Measurements from ENCODE around the gene JPH4. TPM values are rescaled to one million over a fixed set of nuclear protein-coding genes. Genes with fewer than 3 reads are reported as not detected.

JPH4 gene
- total RNA-seq, 1 experiment from 2014 or later: not detected

GRCh38 chr14:23582906-23583760 is 4.5 kb upstream of the JPH4 start:
- intact Hi-C loops (cut with micrococcal nuclease): no loop called here
- Mint-ChIP-seq H3K27me3 (ENCODE audit: insufficient read depth, unreplicated experiment) (peaks cover 14% of the 10 kb centered on the region), H3K4me1 (ENCODE audit: insufficient read depth, unreplicated experiment) (no peaks in the 10 kb centered on the region), H3K9me3 (ENCODE audit: unreplicated experiment) (no peaks in the 10 kb centered on the region), H3K4me3 (ENCODE audit: unreplicated experiment) (no peak overlapping the region), H3K36me3 (ENCODE audit: insufficient read depth, unreplicated experiment) (no peaks in the 10 kb centered on the region), H3K27ac (ENCODE audit: low read depth, unreplicated experiment) (no peak overlapping the region)
- CTCF ChIA-PET: interaction anchor here (0.6 to 1.8 kb wide), 8 partner anchors 15 to 326 kb away, joined by 3 to 6 read pairs (median 3); no protein-coding TSS in a partner anchor
- no TSS peak for BruUV-seq (replicated peaks)
- TF ChIP-seq CTCF (IDR thresholded peaks at IDR 0.05; ENCODE audit: unreplicated experiment): no peak
- POLR2A ChIA-PET: no interaction called here
- DNase-seq (ENCODE audit: unreplicated experiment): no peak

GRCh38 chr14:23580948-23581281 is 2.3 kb upstream of the JPH4 start:
- H3K27ac Mint-ChIP-seq (ENCODE audit: low read depth, unreplicated experiment): no peak overlapping the region
- ChIA-PET CTCF (interaction anchor here (1.1 to 2.6 kb wide), 4 partner anchors 8 to 329 kb away, joined by 3 to 10 read pairs (median 5); no protein-coding TSS in a partner anchor), POLR2A (no interaction called here)
- H3K27me3 Mint-ChIP-seq (ENCODE audit: insufficient read depth, unreplicated experiment): peaks cover 30% of the 10 kb centered on the region
- no peaks in the 10 kb centered on the region for H3K4me1 Mint-ChIP-seq (ENCODE audit: insufficient read depth, unreplicated experiment)
- TF ChIP-seq CTCF (IDR thresholded peaks at IDR 0.05; ENCODE audit: unreplicated experiment): no peak
- no peak overlapping the region for H3K4me3 Mint-ChIP-seq (ENCODE audit: unreplicated experiment)
- BruUV-seq (replicated peaks): no TSS peak
- no peaks in the 10 kb centered on the region for H3K9me3 Mint-ChIP-seq (ENCODE audit: unreplicated experiment)
- no peaks in the 10 kb centered on the region for H3K36me3 Mint-ChIP-seq (ENCODE audit: insufficient read depth, unreplicated experiment)
- intact Hi-C loops (cut with micrococcal nuclease): no loop called here
- DNase-seq (ENCODE audit: unreplicated experiment): no peak

GRCh38 chr14:23580152-23580926 is 1.7 kb upstream of the JPH4 start:
- no TSS peak for BruUV-seq (replicated peaks)
- no peaks in the 10 kb centered on the region for H3K36me3 Mint-ChIP-seq (ENCODE audit: insufficient read depth, unreplicated experiment)
- peaks cover 30% of the 10 kb centered on the region for H3K27me3 Mint-ChIP-seq (ENCODE audit: insufficient read depth, unreplicated experiment)
- DNase-seq (ENCODE audit: unreplicated experiment): no peak
- H3K4me1 Mint-ChIP-seq (ENCODE audit: insufficient read depth, unreplicated experiment): no peaks in the 10 kb centered on the region
- H3K27ac Mint-ChIP-seq (ENCODE audit: low read depth, unreplicated experiment): no peak overlapping the region
- no peaks in the 10 kb centered on the region for H3K9me3 Mint-ChIP-seq (ENCODE audit: unreplicated experiment)
- intact Hi-C loops (cut with micrococcal nuclease): no loop called here
- no peak overlapping the region for H3K4me3 Mint-ChIP-seq (ENCODE audit: unreplicated experiment)
- ChIA-PET POLR2A (interaction anchor here (0.9 kb wide), 1 partner anchor 12 kb away, joined by 4 read pairs; no protein-coding TSS in a partner anchor), CTCF (interaction anchor here (0.6 to 2.6 kb wide), 4 partner anchors 8 to 1923 kb away, joined by 3 to 10 read pairs (median 5); no protein-coding TSS in a partner anchor)
- no peak for TF ChIP-seq CTCF (IDR thresholded peaks at IDR 0.05; ENCODE audit: unreplicated experiment)

GRCh38 chr14:23579739-23580138 is 1.1 kb upstream of the JPH4 start:
- no peak for DNase-seq (ENCODE audit: unreplicated experiment)
- Mint-ChIP-seq H3K9me3 (ENCODE audit: unreplicated experiment) (no peaks in the 10 kb centered on the region), H3K4me1 (ENCODE audit: insufficient read depth, unreplicated experiment) (no peaks in the 10 kb centered on the region), H3K4me3 (ENCODE audit: unreplicated experiment) (no peak overlapping the region), H3K27me3 (ENCODE audit: insufficient read depth, unreplicated experiment) (peaks cover 30% of the 10 kb centered on the region), H3K36me3 (ENCODE audit: insufficient read depth, unreplicated experiment) (no peaks in the 10 kb centered on the region), H3K27ac (ENCODE audit: low read depth, unreplicated experiment) (no peak overlapping the region)
- POLR2A ChIA-PET: interaction anchor here (0.9 kb wide), 1 partner anchor 13 kb away, joined by 4 read pairs; no protein-coding TSS in a partner anchor
- intact Hi-C loops (cut with micrococcal nuclease): no loop called here
- TF ChIP-seq CTCF (IDR thresholded peaks at IDR 0.05; ENCODE audit: unreplicated experiment): no peak
- CTCF ChIA-PET: interaction anchor here (0.8 to 2.6 kb wide), 3 partner anchors 9 to 331 kb away, joined by 3 to 10 read pairs (median 7); no protein-coding TSS in a partner anchor
- no TSS peak for BruUV-seq (replicated peaks)
